Stimulated activated CD4-positive, alpha-beta T cell treated with anti-CD3 and anti-CD28 coated beads, Interleukin-1b, Interleukin-23, amount 100 ng/mL, for 48 hours (primary cell): ENCODE measurements around the gene SNW1.
A peak's percentile ranks its signal among the peaks of the same experiment; 100 is the strongest.
"Not testable (repeated sequence)": the region's sequence is repeated elsewhere in the genome, so short reads cannot be mapped to it uniquely, and the experiment has no call there.

ENCODE experiments used
- DNase-seq: peaks from one replicate; pipeline ENCODE4 v3.0.0-alpha.2; 2020

SNW1 gene

DNA sequence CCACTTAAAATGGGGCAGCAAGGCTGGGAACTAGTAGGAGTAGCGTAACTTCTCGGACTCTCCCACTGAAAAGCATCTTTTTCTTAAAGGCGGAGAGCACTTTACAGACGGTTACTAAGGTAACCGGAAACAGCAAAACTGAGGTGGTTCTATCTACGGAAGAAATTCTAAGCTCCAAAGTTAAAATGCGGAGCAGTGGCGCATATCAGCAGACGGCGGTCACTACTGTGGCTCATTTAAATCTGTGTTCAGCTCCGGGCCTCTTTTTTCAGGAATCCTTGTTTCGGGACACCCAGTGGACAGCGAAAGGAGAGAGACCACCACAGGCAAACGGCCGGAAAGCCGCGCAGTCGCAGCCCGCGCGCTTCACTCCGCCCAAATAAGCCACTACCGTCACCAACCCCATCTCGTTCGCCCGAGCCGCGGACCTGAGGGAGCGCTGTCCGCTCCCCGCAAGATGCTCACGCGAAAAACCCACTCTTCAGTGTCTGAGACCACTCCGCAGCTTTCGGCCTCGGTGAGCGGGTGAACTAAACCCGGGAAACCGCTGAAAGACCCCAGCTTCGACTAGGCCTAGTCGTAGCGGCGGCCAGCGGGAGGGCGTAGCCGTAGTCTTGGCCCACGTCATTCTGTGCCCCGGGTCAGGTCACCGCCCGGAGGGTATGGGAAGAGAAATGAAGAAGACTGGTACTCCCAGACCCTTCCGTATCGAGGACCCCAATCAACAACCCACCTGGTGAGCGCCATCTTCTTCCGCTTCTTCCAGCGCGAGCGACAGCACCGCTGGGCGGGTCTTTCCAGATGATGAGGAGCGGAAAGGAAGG lies at the start of gene SNW1:
SNW1 (minus strand) TSS at position 776 of the 824 bp plus-strand sequence; CDS start at position 747, 29 bp downstream.
- peak; percentile 93 for DNase-seq

GRCh38 chr14:77809011-77809410 lies 48.1 kb upstream of the SNW1 start:
- no peak for DNase-seq

GRCh38 chr14:77808250-77808649 lies 47.3 kb upstream of the SNW1 start:
- DNase-seq: no peak

DNA sequence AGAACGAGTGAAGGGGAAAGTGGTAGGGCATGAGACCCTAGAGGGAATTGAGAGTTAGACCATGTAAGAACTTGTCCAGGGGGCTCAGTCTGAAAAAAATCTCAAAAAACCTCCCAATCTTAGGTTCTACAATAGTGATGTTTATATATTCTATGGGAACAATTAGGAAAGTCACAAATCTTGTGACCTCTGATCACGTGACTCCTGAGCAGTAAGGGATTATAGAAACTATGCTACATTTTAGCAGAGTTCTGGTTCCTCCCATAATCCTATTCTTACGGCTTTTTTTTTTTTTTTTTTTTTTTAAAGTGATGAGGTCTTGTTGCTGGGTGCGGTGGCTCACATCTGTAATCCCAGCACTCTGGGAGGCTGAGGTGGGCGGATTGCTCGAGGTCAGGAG lies 44.8 kb upstream of the SNW1 start:
- no peak for DNase-seq

- DNase-seq: peak; percentile 30
Observed at GRCh38 chr14:77804592-77804991, 43.6 kb upstream of the SNW1 start.

DNA sequence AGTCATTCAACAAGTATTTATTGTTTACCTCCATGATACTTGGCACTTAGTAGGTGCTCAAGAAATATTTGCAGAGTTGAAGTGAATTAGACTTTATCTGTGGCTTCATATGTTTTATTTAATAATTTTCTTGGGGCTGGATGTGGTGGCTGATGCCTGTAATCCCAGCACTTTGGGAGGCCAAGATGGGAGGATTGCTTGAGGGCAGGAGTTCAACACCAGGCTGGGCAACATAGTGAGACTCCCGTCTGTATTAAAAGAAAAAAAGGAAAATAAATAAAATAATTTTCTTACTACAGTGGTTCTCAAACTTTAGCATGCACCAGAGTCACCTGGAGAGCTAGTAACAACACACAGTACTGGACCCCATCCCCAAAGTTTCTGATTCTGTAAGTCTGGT lies 39.9 kb upstream of the SNW1 start:
- no peak for DNase-seq

DNA sequence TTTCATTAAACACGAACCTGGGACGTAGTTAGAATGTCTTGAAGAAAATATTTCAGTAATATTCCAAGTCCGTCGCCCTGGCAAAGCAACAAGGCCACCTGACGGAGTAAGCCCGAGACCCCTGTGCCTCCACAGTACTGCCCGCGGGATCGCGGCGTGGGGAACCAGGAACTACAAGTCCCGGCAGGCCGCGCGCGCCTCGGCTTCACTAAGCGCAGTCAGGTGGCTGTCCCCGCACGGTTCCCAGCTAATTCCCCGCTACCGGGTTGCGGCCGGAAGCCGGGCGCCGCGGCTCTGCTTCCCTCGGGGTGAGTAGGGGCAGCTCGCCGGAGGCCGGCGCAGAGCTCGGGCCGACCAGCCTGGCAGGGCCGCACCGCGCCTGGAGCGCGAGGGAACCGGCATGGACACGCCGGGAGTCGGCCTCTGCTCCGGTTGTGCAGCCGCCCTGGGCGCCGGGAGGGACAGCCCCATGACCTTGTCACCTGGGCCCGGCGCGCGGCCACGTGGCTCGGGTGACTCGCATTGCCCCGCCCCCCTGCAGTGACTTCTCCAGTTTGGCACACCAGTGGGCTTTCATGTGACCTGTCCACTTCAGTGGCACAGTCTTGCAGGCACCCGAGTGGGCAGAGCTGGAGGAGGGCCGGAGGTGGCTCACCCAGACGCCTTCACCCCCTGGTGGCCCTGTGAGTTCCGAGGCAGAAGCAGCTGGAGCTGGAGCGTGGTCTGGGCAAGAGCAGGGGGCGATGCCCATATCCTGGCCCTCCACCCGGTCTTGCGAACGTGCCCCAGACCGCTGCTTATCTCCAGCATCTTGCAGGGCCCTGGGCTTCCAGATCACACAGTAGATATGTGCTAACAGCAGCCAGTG lies 39.1 kb upstream of the SNW1 start, which contains the start of gene ADCK1:
ADCK1 (plus strand) TSS at position 247 of the 868 bp plus-strand sequence. CDS start 18,870 bp downstream, outside the sequence.
- peak; percentile 86 for DNase-seq

DNA sequence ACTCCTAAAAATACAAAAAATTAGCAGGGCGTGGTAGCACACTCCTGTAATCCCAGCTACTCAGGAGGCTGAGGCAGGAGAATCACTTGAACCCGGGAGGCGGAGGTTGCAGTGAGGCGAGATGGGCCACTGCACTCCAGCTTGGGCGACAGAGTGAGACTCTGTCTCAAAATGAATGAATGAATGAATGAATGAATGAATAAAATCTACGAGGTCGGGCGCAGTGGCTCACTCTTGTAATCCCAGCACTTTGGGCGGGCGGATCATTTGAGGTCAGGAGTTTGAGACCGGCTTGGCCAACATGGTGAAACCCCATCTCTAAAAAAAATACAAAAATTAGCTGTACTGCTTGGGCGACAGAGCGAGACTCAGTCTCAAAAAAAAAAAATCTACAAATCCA lies 38.5 kb upstream of the SNW1 start:
- DNase-seq: not testable (repeated sequence)

DNA sequence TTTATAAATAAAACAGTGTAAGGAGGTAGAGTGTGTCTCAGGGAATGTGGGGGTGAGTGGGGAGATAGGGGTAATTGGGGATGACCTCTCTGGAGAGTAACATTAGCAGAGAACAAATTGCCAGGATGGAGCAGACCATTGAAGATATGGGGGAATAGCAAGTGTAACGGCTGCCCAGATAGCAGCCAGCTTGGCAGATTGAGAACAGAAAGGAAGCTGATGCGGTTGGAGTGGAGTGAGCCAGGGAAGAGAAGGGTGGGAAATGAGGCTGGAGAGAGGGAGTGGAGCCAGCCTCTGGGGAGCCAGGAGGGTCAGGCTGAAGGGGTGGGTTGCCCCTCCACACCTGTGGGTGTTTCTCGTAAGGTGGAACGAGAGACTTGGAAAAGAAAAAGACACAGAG lies 33.4 kb upstream of the SNW1 start:
- no peak for DNase-seq

DNA sequence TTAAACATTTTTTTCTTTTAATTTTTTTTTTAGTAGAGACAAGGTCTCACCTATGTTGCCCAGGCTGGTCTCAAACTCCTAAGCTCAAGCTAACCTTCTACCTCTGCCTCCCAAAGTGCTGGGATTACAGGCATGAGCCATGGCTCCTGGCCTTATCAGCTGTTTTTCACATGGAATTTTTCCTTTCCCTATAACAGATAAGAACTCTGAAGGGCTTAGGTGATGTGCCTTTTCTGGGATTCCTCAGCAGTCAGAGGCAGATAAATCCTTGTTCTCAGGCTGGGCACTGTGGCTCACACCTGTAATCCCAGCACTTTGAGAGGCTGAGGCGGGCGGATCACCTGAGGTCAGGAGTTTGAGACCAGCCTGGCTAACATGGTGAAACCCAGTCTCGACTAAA lies 32.3 kb upstream of the SNW1 start:
- DNase-seq: not testable (repeated sequence)

- DNase-seq: no peak
Observed at GRCh38 chr14:77791225-77791600, 30.3 kb upstream of the SNW1 start.

GRCh38 chr14:77790566-77791224 lies 29.7 kb upstream of the SNW1 start:
- DNase-seq: no peak

DNA sequence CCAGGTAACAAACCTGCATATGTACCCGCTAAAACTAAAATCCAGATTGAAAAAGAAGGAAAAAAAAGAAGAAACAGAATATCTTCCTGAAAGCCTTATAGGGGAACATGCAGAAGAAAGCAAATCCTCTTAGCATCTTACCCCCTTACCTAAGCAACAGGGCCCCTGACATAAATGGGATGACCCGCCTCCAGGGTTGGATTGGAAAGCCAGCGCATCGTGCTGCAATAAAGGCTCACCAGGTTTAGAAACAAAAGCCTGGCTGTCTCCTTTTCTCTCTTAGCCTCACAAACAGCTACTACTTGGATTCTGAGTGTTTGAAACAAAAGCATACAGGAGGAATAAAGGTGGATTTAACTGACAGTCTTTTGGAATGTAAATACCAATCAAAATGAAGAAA lies 25.2 kb upstream of the SNW1 start:
- DNase-seq: no peak

GRCh38 chr14:77782202-77782601 lies 21.2 kb upstream of the SNW1 start:
- DNase-seq: no peak

DNA sequence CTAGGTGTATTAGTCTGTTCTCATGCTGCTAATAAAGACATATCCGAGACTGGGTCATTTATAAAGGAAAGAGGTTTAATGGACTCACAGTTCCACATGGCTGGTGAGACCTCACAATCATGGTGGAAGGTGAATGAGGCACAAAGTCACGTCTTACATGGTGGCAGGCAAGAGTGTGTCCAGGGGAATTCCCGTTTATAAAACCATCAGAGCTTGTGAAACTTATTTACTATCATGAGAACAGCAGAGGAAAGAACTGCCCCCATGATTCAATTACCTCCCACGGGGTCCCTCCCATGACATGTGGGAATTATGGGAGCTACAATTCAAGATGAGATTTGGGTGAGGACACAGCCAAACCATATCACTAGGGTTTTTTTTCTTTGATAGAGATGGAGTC lies 13.0 kb upstream of the SNW1 start:
- not testable (repeated sequence) for DNase-seq

DNA sequence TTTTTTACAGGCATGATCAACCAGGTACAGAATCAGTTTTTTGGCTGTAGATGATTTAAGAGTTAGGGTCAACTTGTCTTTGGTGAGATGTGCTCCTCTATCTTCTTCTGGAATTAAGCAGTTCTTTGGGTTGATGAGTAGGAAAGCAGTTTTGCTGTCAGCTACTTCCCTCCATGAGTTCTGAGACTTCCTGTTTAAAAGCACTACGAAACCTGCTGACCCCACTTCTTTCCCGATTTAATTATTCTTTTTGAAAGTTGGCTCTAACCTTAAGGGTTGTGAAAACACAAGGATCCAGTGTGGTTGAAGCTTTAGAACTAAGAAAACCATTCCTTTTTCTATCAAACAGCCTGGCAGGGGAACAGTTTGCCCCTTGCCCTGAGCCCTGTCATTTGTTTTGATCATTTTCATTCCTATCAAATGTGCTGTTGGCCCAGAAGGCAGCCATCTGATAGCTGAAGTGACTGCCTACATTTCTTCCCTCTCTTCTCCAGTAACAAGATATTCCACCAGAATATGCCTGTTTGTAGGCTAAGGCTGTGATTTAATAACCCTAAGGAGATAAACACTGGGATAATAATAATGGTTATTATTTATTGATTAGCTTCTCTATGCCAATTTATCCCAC lies 7.6 kb upstream of the SNW1 start:
- not testable (repeated sequence) for DNase-seq

DNA sequence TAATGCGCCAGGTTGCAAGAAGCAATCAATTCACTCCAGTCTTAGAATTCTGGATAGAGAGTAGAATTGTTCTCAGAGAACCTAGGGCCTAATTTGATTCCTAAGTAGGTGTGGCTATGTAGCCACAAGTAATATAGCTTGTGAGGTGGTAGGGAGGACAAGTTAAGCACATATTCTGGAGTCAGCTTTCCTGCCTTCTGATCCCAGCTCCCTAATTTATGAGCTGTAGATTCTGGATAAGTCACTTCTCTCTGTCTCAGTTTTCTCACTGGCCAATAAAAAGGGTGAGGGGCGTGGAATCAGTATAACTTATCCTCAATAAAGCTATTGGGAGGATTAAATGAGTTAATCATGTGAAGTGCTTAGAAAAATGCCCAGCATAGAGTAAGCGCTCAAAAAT lies 3.0 kb upstream of the SNW1 start:
- DNase-seq: no peak

DNA sequence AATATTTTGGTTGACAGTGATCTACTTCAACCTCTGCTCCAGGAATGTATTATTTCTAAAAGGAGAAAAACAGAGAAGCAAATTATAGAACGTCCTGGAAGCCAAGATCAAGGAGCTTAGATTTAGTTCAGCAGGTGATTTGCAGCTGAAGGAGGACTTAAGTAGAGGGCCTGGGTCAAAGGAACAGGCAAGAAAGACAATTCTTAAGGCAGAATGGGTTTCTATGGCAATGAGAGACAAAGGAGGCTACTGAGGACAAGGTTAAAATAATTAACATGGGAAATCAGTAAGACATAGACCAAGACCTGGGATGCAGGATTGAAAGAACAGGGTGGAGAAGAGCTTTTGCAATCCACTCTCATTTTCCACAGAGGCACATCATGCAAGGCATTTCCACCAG lies 2.4 kb upstream of the SNW1 start:
- DNase-seq: no peak

DNA sequence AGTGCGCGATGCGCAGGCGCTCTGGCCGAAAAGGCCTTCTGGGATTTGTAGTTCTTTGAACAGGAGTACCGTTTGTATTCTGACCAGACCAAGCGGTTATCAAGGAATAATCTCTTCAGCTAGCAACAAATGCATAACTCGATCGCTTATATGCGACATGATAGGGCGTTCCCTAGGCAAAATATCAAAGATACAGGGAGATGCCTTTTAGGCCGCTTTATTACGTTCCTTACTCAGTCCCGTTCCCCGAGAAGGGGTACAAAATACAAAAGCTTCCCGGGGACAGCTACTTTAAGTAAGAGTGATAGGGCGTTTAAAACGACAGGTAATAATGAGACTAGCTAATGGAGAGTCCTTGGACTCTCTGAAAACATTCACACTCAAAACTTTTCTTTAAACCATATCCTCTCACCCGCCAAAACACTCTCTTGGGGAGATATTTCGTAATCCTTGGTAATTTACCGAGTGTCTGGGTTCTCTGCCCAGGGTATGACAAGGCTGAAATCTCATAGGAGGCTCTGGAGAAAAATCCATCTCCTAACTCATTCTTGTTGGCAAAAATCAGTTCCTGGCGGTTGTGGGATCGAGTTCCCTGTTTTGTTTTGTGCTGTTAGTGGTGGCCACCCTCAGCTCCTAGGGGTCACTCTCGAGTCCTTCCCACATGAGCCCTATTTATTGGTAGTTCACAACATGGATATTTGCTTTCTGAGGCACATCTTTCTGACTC lies 412 bp upstream of the SNW1 start:
- no peak for DNase-seq

- no peak for DNase-seq
Observed at GRCh38 chr14:77752799-77753516, 8.0 kb downstream of the SNW1 start.

GRCh38 chr14:77752266-77752665 lies 8.7 kb downstream of the SNW1 start:
- no peak for DNase-seq
